Testis (tissue), 3 donors: ENCODE data around the gene SPRY1. TPM values are rescaled to one million over a fixed set of nuclear protein-coding genes. Genes with fewer than 3 reads are reported as not detected.

ENCODE experiments used
- DNase-seq: peaks from one replicate; pipeline ENCODE4 v3.0.0-alpha.2; 2019
- H3K27ac ChIP-seq, 2 donors: fragments of 200-600 bp; sonication (generic); one replicate each; pipeline ENCODE4 v1.5.1; 2019
- H3K27me3 ChIP-seq: fragments of 200-600 bp; sonication (generic); one replicate; pipeline ENCODE4 v1.5.1; 2019
- H3K36me3 ChIP-seq: fragments of 200-600 bp; sonication (generic); one replicate; pipeline ENCODE4 v1.5.1; 2017; ENCODE audit warnings: low read depth; ENCODE audit errors: missing control alignments
- H3K4me1 ChIP-seq: fragments of 200-600 bp; sonication (generic); one replicate; pipeline ENCODE4 v1.5.1; 2019
- H3K4me3 ChIP-seq, 2 donors: fragments of 200-600 bp; sonication (generic); one replicate each; pipeline ENCODE4 v1.5.1; 2017 to 2019
- H3K9me3 ChIP-seq: fragments of 200-600 bp; sonication (generic); one replicate; pipeline ENCODE4 v1.5.1; 2017
- CTCF ChIP-seq, 3 experiments: fragments of 450-650 bp in 2 of 3; fragments of 200-600 bp in 1 of 3; sonication (generic) in 1 of 3; IDR thresholded peaks; one replicate each; pipeline ENCODE4 v1.5.1; 2016 to 2019; ENCODE audit warnings: antibody characterized with exemption in 3 of 3, mild to moderate bottlenecking in 2 of 3, moderate library complexity in 1 of 3
- POLR2A ChIP-seq: fragments of 450-650 bp; IDR thresholded peaks from one replicate; pipeline ENCODE4 v1.6.1; 2017; ENCODE audit warnings: antibody characterized with exemption, mild to moderate bottlenecking, moderate library complexity
- WGBS, 2 donors: methylation state at CpG; one replicate each; pipeline ENCODE4 v1.1.5; 2018; 5-methylcytosine and 5-hydroxymethylcytosine counted together
- intact Hi-C: fragments of 100-400 bp; cut with DNase I; formaldehyde crosslinking; loops from one replicate; pipeline ENCODE4 v1.15.1; 2023; ENCODE audit warnings: low total_unique reads
- polyA plus RNA-seq: library from polyadenylated mRNA; stranded (reverse); fragments of 350-450 nt; fragmentation: Illumina TruSeq; extraction: RNeasy Lipid Tissue Mini Kit (QIAGEN cat#74804); gene quantifications from one replicate; pipeline ENCODE4 v1.2.3, GENCODE V29; 2014; ENCODE audit warnings: low read depth, low replicate concordance; ENCODE audit not compliant: insufficient read depth
- total RNA-seq, 2 donors: library from RNA; depleted of rRNA; stranded (reverse); fragments of >200 nt; gene quantifications; one replicate each; pipeline ENCODE4 v1.2.3, GENCODE V29; 2016

Gene SPRY1
- total and polyA plus RNA-seq, 3 donors from 2014 or later: 30.2 to 52.0 (median 36.0) TPM

DNA sequence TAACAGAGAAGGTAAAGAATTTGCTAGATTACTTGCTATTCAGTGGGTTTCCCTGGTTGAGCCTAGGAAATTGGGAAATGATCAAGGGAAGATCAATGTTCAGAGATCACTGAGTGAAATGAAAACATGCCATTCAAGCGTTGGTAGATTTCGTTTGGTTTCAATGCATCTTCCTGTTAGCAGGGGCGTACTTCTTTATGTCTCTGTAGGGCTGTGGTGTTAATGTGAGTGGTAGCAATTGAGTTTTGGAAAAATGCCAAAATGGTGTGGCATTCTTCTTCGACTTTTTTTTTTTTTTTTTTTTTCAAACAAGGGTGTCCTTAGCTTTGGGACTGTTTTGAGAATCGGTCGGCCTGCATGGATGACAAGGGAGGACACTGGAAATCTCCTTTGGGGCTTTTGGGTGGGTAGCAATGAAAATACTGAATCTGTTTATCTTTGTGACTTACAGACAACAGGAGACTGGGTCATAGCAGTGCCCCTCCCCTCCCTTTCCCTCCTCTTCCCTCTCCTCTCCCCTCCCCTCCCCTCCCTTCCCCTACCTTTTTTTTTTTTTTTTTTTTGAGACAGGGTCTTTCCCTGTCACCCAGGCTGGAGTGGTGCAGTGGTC lies 50.4 kb downstream of the SPRY1 start:
- Histone ChIP-seq H3K27me3 (no peaks in the 10 kb centered on the region), H3K36me3 (no peaks in the 10 kb centered on the region), H3K4me1 (peaks cover 14% of the 10 kb centered on the region), H3K9me3 (no peaks in the 10 kb centered on the region), H3K27ac (no peak overlapping the region), H3K4me3 (no peak overlapping the region)
- 61 to 82% methylated on average over 6 of the region's 6 CpGs for WGBS, 2 donors
- intact Hi-C loops: no loop called here
- no peak for DNase-seq
- no peak for TF ChIP-seq POLR2A
- no peak for TF ChIP-seq CTCF (IDR thresholded peaks at IDR 0.05)

- peaks cover 2% of the 10 kb centered on the region for H3K4me1 ChIP-seq
- H3K4me3 ChIP-seq: no peak overlapping the region
- WGBS, 2 donors: 84 to 95% methylated on average over 5 of the region's 5 CpGs
- no peaks in the 10 kb centered on the region for H3K36me3 ChIP-seq
- no peak for DNase-seq
- TF ChIP-seq POLR2A: no peak
- no peak for TF ChIP-seq CTCF (IDR thresholded peaks at IDR 0.05)
- no peak overlapping the region for H3K27ac ChIP-seq
- no peaks in the 10 kb centered on the region for H3K9me3 ChIP-seq
- no peaks in the 10 kb centered on the region for H3K27me3 ChIP-seq
- intact Hi-C loops: no loop called here
Observed at GRCh38 chr4:123449362-123449761, 52.8 kb downstream of the SPRY1 start.

DNA sequence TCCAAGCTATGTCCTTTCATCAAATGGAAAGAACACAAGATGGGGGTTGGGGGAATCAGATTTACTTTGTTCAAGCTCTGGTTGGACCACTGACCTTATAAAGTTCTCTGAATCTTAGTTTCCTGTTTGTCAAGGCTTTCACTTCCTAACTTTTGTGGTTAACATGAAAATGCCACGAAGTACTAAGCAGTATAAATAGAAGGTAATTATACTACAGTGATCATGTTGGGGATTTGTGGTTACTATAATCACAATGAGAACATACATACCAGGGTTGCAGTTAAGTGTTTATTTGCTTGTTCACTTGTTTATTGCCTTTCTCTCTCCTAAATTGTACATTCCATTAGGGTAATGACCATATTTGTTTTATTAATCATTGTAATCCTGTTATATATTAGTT lies 53.2 kb downstream of the SPRY1 start:
- H3K4me1 ChIP-seq: no peaks in the 10 kb centered on the region
- no peak overlapping the region for H3K27ac ChIP-seq
- intact Hi-C loops: no loop called here
- no peak for TF ChIP-seq POLR2A
- no peak for TF ChIP-seq CTCF (IDR thresholded peaks at IDR 0.05)
- no peak overlapping the region for H3K4me3 ChIP-seq
- H3K9me3 ChIP-seq: no peaks in the 10 kb centered on the region
- H3K27me3 ChIP-seq: no peaks in the 10 kb centered on the region
- 50 to 60% methylated on average over 1 of the region's 1 CpG for WGBS, 2 donors
- H3K36me3 ChIP-seq: no peaks in the 10 kb centered on the region
- no peak for DNase-seq

GRCh38 chr4:123450393-123450792 lies 53.8 kb downstream of the SPRY1 start:
- no peaks in the 10 kb centered on the region for H3K4me1 ChIP-seq
- H3K27me3 ChIP-seq: no peaks in the 10 kb centered on the region
- no peak overlapping the region for H3K4me3 ChIP-seq
- H3K36me3 ChIP-seq: no peaks in the 10 kb centered on the region
- TF ChIP-seq POLR2A (no peak), CTCF (IDR thresholded peaks at IDR 0.05) (no peak)
- no peak for DNase-seq
- H3K27ac ChIP-seq: no peak overlapping the region
- H3K9me3 ChIP-seq: no peaks in the 10 kb centered on the region
- intact Hi-C loops: no loop called here

DNA sequence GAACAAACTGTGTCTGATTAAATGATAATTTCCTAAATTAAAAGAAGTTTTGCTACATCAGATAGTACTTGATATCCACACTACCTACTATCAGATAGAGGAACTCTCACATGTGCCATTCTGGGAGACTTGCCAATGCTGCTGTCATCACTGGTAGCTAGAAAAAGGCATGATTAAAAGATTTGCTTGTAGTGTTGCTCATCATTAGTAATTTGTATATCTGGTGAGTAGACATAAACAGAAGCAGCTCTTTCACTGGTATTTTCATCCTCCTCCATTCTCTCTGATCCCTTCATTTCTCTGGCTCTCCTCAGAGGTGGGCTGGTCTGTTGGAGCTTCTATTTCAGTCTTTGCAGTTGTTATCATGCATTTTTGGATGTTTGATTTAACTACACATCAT lies 56.0 kb downstream of the SPRY1 start:
- H3K27ac ChIP-seq: no peak overlapping the region
- no peaks in the 10 kb centered on the region for H3K4me1 ChIP-seq
- TF ChIP-seq POLR2A (no peak), CTCF (IDR thresholded peaks at IDR 0.05) (no peak)
- DNase-seq: peak; percentile 69
- H3K27me3 ChIP-seq: no peaks in the 10 kb centered on the region
- no peak overlapping the region for H3K4me3 ChIP-seq
- intact Hi-C loops: no loop called here
- H3K9me3 ChIP-seq: no peaks in the 10 kb centered on the region
- H3K36me3 ChIP-seq: no peaks in the 10 kb centered on the region
